GM20431 (cell line): Measurements from ENCODE around the gene SOX6.

Experiments
- in situ Hi-C: fragments of 300-500 bp; cut with MseI, MboI; formaldehyde crosslinking; loops from one replicate; pipeline ENCODE4 v1.15.0; 2020; ENCODE audit warnings: low sequenced_read_pairs; ENCODE audit not compliant: unreplicated experiment

Gene SOX6

GRCh38 chr11:16026849-16027248, 329.5 kb downstream of the SOX6 start:
- in situ Hi-C loops: no loop called here

GRCh38 chr11:16018931-16019330, 337.4 kb downstream of the SOX6 start:
- in situ Hi-C loops: no loop called here

- in situ Hi-C loops: no loop called here
Measured at GRCh38 chr11:16016468-16016829, 339.9 kb downstream of the SOX6 start.

GRCh38 chr11:16015741-16016467, 340.4 kb downstream of the SOX6 start:
- in situ Hi-C loops: no loop called here

GRCh38 chr11:16013649-16014275, 342.6 kb downstream of the SOX6 start:
- in situ Hi-C loops: no loop called here

GRCh38 chr11:16013242-16013641, 343.1 kb downstream of the SOX6 start:
- in situ Hi-C loops: no loop called here

GRCh38 chr11:16012125-16012751, 344.1 kb downstream of the SOX6 start:
- in situ Hi-C loops: no loop called here

- in situ Hi-C loops: no loop called here
Measured at GRCh38 chr11:16011396-16011795, 344.9 kb downstream of the SOX6 start.

- in situ Hi-C loops: no loop called here
Measured at GRCh38 chr11:16009021-16009420, 347.3 kb downstream of the SOX6 start.

- in situ Hi-C loops: no loop called here
Measured at GRCh38 chr11:16007514-16007913, 348.8 kb downstream of the SOX6 start.

- in situ Hi-C loops: no loop called here
Measured at GRCh38 chr11:16002942-16003341, 353.4 kb downstream of the SOX6 start.

- in situ Hi-C loops: no loop called here
Measured at GRCh38 chr11:16001899-16002426, 354.4 kb downstream of the SOX6 start.

- in situ Hi-C loops: no loop called here
Measured at GRCh38 chr11:16001044-16001568, 355.2 kb downstream of the SOX6 start.

- in situ Hi-C loops: no loop called here
Measured at GRCh38 chr11:16000065-16000464, 356.3 kb downstream of the SOX6 start.

- in situ Hi-C loops: no loop called here
Measured at GRCh38 chr11:15993345-15993744, 363.0 kb downstream of the SOX6 start.

- in situ Hi-C loops: no loop called here
Measured at GRCh38 chr11:15991215-15991614, 365.1 kb downstream of the SOX6 start.

- in situ Hi-C loops: no loop called here
Measured at GRCh38 chr11:15989685-15990084, 366.7 kb downstream of the SOX6 start.

GRCh38 chr11:15988693-15989231, 367.6 kb downstream of the SOX6 start:
- in situ Hi-C loops: no loop called here

GRCh38 chr11:15988016-15988550, 368.3 kb downstream of the SOX6 start:
- in situ Hi-C loops: no loop called here

- in situ Hi-C loops: no loop called here
Measured at GRCh38 chr11:15987046-15987445, 369.3 kb downstream of the SOX6 start.

- in situ Hi-C loops: no loop called here
Measured at GRCh38 chr11:15985860-15986139, 370.5 kb downstream of the SOX6 start.
